Measurements from ENCODE around the gene COPA. TPM values are rescaled to one million over a fixed set of nuclear protein-coding genes. Genes with fewer than 3 reads are reported as not detected.

The COPA gene
- polyA plus RNA-seq, 1 of the 3 experiments (the other 2 are of a cell fraction) = 91.4 TPM

- TF ChIP-seq NRF1 (IDR thresholded peaks at IDR 0.05; ENCODE audit: low read depth, low read length) = no peak
- no peak for TF ChIP-seq FOXJ3 (CRISPR knock-in tag; IDR thresholded peaks at IDR 0.05)
- no peak for TF ChIP-seq SIN3A (IDR thresholded peaks at IDR 0.05; ENCODE audit: borderline replicate concordance, low read depth, low read length)
- TF ChIP-seq TCF12 (IDR thresholded peaks at IDR 0.05) = no peak
- TF ChIP-seq EP300 (IDR thresholded peaks at IDR 0.05; ENCODE audit: borderline replicate concordance in 1 of 2, low read depth in 1 of 2, low read length in 1 of 2) = no peak
- Histone ChIP-seq H3K27ac (ENCODE audit: low read depth in 2 of 2, low read length in 1 of 2) (no peak overlapping the region), H3K79me2 (ENCODE audit: insufficient read depth) (peaks cover 44% of the 10 kb centered on the region), H3K4me3 (ENCODE audit: low read depth in 2 of 2, low read length in 1 of 2) (no peak overlapping the region), H3F3A (replicated peaks; ENCODE audit: insufficient read depth) (no peaks in the 10 kb centered on the region), H3K9me3 (no peaks in the 10 kb centered on the region), H2AFZ (ENCODE audit: low read depth) (no peak overlapping the region), H4K20me1 (ENCODE audit: insufficient read depth) (peaks cover under 1% of the 10 kb centered on the region; the same call in 1 of the 2 replicates), H3K9ac (no peak overlapping the region), H3K4me1 (ENCODE audit: control insufficient read depth in 1 of 2, insufficient read depth in 2 of 2, low read depth in 1 of 2, low read length in 1 of 2) (peaks cover 0 to 7% of the 10 kb centered on the region in 2 experiments; a peak in 1 of 4 replicates), H3K4me2 (no peak overlapping the region), H3K9me2 (no peaks in the 10 kb centered on the region), H3K27me3 (ENCODE audit: insufficient read depth) (no peaks in the 10 kb centered on the region), H3K36me3 (replicated peaks in 1 of 2; ENCODE audit: control insufficient read depth in 1 of 2, insufficient read depth in 2 of 2, low read length in 1 of 2) (peaks cover 37 to 49% of the 10 kb centered on the region in 2 experiments)
- 84% methylated on average over 4 of the region's 4 CpGs for WGBS (ENCODE audit: low lambda C conversion rate)
- DNase-seq = no peak
- CTCF ChIA-PET = interaction anchor here (0.9 to 4.5 kb wide), 4 partner anchors 8 to 70 kb away, joined by 3 to 20 read pairs (median 4); no protein-coding TSS in a partner anchor
- POLR2A ChIA-PET = no interaction called here
Observed at GRCh38 chr1:160346958-160347357, 3.9 kb upstream of the COPA start.

- DNase-seq = no peak
- Histone ChIP-seq H4K20me1 (ENCODE audit: insufficient read depth) (peaks cover 5% of the 10 kb centered on the region), H3K4me2 (no peak overlapping the region), H3K9ac (no peak overlapping the region), H3K4me1 (ENCODE audit: control insufficient read depth in 1 of 2, insufficient read depth in 2 of 2, low read depth in 1 of 2, low read length in 1 of 2) (peaks cover 0 to 12% of the 10 kb centered on the region in 2 experiments; a peak in 1 of 4 replicates), H3K9me2 (no peaks in the 10 kb centered on the region), H3K27me3 (ENCODE audit: insufficient read depth) (no peaks in the 10 kb centered on the region), H3K27ac (ENCODE audit: low read depth in 2 of 2, low read length in 1 of 2) (no peak overlapping the region), H3K9me3 (no peaks in the 10 kb centered on the region), H3K4me3 (ENCODE audit: low read depth in 2 of 2, low read length in 1 of 2) (no peak overlapping the region), H3K79me2 (ENCODE audit: insufficient read depth) (peaks cover 49% of the 10 kb centered on the region), H2AFZ (ENCODE audit: low read depth) (no peak overlapping the region), H3K36me3 (replicated peaks in 1 of 2; ENCODE audit: control insufficient read depth in 1 of 2, insufficient read depth in 2 of 2, low read length in 1 of 2) (peaks cover 37 to 45% of the 10 kb centered on the region in 2 experiments), H3F3A (replicated peaks; ENCODE audit: insufficient read depth) (no peaks in the 10 kb centered on the region)
- POLR2A ChIA-PET = no interaction called here
- no peak for TF ChIP-seq PBX3 (IDR thresholded peaks at IDR 0.05)
- no peak for TF ChIP-seq JUND (IDR thresholded peaks at IDR 0.05)
- TF ChIP-seq NFIC (IDR thresholded peaks at IDR 0.05; ENCODE audit: borderline replicate concordance) = no peak
- no peak for TF ChIP-seq NRF1 (IDR thresholded peaks at IDR 0.05; ENCODE audit: low read depth, low read length)
- TF ChIP-seq MEF2A (IDR thresholded peaks at IDR 0.05; ENCODE audit: borderline replicate concordance, low read depth) = no peak
- TF ChIP-seq POLR2AphosphoS5 (IDR thresholded peaks at IDR 0.05; ENCODE audit: low read depth, low read length) = no peak
- no peak for TF ChIP-seq FOXM1 (IDR thresholded peaks at IDR 0.05; ENCODE audit: low read depth)
- no peak for TF ChIP-seq REST (IDR thresholded peaks at IDR 0.05; ENCODE audit: low read depth, low read length)
- no peak for TF ChIP-seq TEAD4 (IDR thresholded peaks at IDR 0.05; ENCODE audit: borderline replicate concordance, insufficient read depth)
- no peak for TF ChIP-seq SIN3A (IDR thresholded peaks at IDR 0.05; ENCODE audit: borderline replicate concordance, low read depth, low read length)
- no peak for TF ChIP-seq MAX (IDR thresholded peaks at IDR 0.05; ENCODE audit: low read depth)
- TF ChIP-seq TAF1 (IDR thresholded peaks at IDR 0.05; ENCODE audit: borderline replicate concordance, low read depth, low read length) = no peak
- no peak for TF ChIP-seq RXRA (IDR thresholded peaks at IDR 0.05; ENCODE audit: borderline replicate concordance, low read depth)
- TF ChIP-seq RFX5 (IDR thresholded peaks at IDR 0.05; ENCODE audit: low read length) = no peak
- TF ChIP-seq EZH2phosphoT487 (IDR thresholded peaks at IDR 0.05; ENCODE audit: borderline replicate concordance, low read depth) = no peak
- TF ChIP-seq CHD2 (IDR thresholded peaks at IDR 0.05; ENCODE audit: low read length, partially characterized antibody) = no peak
- TF ChIP-seq MXI1 (IDR thresholded peaks at IDR 0.05; ENCODE audit: low read depth, low read length) = no peak
- TF ChIP-seq RAD21 (IDR thresholded peaks at IDR 0.05; ENCODE audit: low read length) = no peak
- CTCF ChIA-PET = interaction anchor here (0.9 to 4.5 kb wide), 4 partner anchors 8 to 70 kb away, joined by 3 to 20 read pairs (median 4); no protein-coding TSS in a partner anchor
- 96% methylated on average over 10 of the region's 10 CpGs for WGBS (ENCODE audit: low lambda C conversion rate)
Observed at GRCh38 chr1:160346463-160346862, 3.4 kb upstream of the COPA start.
